GM19467 (cell line): Measurements from ENCODE around the gene API5.
A peak's percentile ranks its signal among the peaks of the same experiment; 100 is the strongest.

ENCODE experiments used
- ATAC-seq: cut with Tn5 transposase; IDR thresholded peaks from one replicate; pipeline ENCODE4 v1.9.1; 2021; ENCODE audit warnings: mild to moderate bottlenecking, moderate library complexity; ENCODE audit not compliant: unreplicated experiment

Gene API5

GRCh38 chr11:43358801-43359421, 47.1 kb downstream of the API5 start, which contains the start of gene TTC17:
Gene TTC17, plus strand, starts transcription at chr11:43358920. Its CDS starts 35 bp downstream, at chr11:43358955.
- ATAC-seq = peak; percentile 95

GRCh38 chr11:43359422-43359818, 47.6 kb downstream of the API5 start:
- ATAC-seq = peak; percentile 41

- ATAC-seq = no peak
These were observed 48.7 kb downstream of the API5 start for GRCh38 chr11:43360361-43361032.

GRCh38 chr11:43366677-43367076, 54.9 kb downstream of the API5 start:
- ATAC-seq = no peak

DNA sequence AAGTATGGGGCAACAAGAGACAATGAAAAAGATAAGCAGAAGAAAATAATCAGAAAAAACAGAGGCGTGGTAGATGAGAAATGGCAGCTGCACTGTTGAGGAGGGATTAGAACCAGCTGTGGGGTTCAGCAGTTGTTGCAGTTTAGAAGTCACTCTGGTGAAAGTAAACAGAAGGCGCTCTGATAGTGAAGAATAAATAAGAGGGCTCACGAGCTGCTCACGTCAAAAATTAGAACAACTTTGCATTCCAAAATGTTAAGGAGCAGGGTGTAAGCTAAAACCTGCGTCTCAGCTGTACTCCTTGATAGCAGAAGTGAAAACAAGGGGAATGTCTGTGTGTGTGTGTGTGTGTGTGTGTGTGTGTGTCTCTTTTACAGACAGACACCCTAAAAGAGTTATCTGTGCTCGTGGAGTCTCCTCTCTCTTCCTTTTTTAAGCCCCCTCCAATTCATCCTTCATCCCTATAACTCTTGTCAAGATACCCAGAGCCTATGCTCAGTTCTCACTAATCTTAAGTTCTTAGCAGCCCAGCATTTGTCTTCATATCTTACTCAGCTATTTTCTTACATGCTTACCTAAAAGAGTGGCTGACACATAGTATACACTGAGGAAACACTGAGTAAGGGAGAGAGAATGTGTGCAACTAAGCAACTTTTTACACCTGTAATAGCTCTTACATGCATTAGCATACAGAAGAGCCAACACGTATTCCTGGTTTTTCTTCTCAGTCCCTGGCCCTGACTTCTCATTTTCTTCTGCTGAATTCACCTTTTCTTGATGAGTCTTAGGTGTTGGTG, 55.8 kb downstream of the API5 start:
- ATAC-seq = no peak

GRCh38 chr11:43376065-43376464, 64.3 kb downstream of the API5 start:
- ATAC-seq = no peak

- no peak for ATAC-seq
These were observed 64.8 kb downstream of the API5 start for GRCh38 chr11:43376594-43376993.

DNA sequence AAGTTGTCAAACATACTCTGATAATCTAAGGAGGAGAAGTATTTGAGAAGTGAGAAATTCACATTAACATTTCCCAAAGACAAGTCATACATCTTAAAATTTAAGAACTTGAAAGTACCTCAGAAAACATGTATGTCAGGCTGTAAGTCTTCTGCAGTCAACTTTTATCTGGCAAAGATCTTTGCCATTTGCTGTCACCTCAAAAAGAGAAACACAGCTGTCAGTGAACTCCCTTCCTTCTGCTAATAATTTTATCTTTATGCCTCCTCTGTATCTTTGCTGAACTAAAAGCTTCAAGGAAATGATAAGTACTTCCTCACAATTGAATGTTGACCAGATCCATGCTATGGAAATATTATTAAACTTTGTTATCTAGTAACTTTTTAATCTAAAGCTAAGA, 65.6 kb downstream of the API5 start:
- no peak for ATAC-seq

GRCh38 chr11:43378897-43379296, 67.1 kb downstream of the API5 start:
- no peak for ATAC-seq

DNA sequence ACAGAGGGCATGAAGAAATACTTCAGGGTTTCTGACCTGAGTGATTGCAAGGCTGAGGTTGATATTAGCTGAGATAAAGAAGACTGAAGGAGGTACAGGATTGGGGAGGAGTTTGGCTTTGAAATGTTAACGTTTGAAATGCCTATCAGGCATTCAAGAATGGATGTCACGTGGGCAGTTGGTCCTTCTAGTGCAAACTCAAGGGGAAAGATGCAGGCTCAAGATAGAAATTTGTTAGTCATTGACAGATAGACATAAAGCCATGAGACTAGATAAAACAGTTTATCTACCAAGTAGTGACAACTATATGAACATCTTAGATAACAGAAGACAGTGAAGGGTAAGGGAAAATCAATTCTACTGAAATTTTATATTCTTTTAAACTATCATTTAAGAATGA, 70.0 kb downstream of the API5 start:
- ATAC-seq = no peak

DNA sequence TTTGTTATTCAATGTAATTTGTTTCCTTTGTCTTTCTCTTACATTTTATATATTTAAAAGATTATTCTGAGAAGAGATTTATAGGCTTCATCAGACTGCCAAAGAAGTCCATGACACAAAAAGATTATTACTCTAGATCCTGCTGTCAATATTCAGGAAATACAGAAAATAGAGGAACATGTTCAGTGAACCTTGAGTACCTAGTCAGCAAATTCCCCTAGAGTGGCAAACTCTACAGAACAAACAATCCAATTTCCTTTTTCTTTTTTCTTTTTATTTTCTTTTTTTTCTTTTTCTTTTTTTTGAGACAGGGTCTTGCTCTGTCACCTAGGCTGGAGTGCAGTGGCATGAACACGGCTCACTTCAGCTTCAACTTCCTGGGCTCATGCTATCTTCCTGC, 70.8 kb downstream of the API5 start:
- no peak for ATAC-seq

GRCh38 chr11:43384393-43384792, 72.6 kb downstream of the API5 start:
- no peak for ATAC-seq

DNA sequence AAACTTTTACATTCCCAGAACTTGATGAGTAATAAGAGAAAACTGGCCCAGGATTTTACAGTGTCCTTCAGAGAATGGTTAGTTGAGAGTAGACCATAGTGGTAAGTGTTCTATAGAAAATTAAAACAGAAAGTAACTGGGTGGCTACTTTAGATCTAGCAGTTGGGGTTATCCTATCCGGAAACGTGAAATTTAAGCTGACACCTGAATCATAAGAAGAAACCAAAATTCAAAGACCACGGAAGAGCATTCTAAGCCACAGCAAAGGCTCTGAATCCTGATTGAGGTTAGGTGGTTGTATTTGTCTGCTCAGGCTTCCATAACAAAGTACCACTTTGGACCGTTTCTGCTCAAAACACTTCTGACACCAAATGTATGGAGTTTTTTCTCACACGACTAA, 80.9 kb downstream of the API5 start:
- no peak for ATAC-seq

DNA sequence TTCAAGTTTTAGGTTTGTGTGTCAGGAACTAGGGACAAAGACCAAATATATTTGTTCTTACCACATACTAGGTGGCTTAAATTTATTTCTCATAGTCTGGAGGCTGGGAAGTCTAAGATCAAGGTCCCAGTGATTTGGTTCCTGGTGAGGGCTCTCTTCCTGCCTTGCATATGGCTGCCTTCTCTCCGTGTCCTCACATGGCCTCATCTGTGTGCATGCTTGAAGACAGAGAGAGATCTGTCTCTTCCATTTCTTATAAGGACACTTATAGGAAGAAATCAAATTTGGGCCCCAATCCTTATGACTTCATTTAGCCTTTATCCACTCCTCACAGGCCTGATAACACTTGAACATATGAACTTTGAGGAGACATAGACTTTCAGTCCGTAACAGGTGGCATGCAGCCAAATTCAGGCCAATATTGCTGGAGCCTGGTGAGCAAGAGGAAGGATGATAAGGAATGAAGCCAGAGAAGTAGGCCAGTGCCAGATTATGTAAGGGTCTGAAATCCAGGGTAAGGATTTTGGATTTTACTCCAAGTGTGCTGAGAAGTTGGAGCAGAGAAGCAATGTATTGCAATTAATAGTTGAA, 82.1 kb downstream of the API5 start:
- ATAC-seq = no peak
